ENCODE data around the gene CIRBP. TPM values are rescaled to one million over a fixed set of nuclear protein-coding genes. Genes with fewer than 3 reads are reported as not detected.

CIRBP gene
- total and polyA plus RNA-seq, 9 of the 15 experiments (the other 6 are each of a cell fraction or from before 2014, with no cell fraction given) = 20.5 to 327 (median 176) TPM

DNA sequence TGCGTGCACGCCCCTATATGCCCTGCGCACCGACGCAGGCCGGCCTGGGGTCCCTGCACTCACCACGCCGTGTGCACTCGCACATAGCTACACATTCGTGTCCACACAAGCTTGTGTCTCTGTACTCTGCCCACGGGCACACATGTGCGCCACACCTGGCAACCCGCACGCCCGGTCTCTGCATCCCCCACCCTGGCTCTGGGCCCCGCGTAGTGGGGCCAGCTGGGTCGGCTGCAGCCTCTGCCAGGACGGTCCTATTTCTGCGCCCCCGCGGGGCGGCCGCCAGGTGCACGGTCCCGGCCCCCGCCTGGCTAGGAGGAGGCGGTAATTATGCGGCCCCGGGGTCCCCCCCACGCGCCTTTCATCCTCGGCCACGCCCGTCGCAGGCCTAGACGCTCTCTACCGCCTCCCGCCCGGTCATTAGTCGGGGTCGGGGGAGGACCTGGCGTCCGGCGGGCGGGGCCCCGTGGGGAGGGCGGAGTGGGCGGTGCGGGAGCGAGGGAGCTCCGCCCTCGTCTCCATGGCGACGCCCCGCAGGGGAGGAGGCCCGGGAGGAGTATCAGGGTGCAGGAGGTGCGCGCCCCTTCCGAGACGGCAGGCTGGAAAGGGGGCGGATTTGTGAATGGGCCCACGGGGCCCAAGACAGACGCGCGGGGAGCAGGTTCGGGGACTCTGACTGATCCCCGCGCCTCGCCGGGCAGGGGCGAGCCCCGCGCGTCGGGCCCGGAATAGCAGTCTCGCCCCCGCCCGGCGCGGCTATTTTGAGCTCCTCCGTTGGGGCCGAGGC lies 2.8 kb upstream of the CIRBP start (continued):
- TF ChIP-seq, protein P1, sequence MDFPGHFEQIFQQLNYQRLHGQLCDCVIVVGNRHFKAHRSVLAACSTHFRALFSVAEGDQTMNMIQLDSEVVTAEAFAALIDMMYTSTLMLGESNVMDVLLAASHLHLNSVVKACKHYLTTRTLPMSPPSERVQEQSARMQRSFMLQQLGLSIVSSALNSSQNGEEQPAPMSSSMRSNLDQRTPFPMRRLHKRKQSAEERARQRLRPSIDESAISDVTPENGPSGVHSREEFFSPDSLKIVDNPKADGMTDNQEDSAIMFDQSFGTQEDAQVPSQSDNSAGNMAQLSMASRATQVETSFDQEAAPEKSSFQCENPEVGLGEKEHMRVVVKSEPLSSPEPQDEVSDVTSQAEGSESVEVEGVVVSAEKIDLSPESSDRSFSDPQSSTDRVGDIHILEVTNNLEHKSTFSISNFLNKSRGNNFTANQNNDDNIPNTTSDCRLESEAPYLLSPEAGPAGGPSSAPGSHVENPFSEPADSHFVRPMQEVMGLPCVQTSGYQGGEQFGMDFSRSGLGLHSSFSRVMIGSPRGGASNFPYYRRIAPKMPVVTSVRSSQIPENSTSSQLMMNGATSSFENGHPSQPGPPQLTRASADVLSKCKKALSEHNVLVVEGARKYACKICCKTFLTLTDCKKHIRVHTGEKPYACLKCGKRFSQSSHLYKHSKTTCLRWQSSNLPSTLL (IDR thresholded peaks at IDR 0.05) = no peak
- peak; percentile 53 for TF ChIP-seq JUND (IDR thresholded peaks at IDR 0.05; ENCODE audit: borderline replicate concordance, low read depth, low read length)
- no peak; the same call in 2 of the 3 replicates for TF ChIP-seq JUND (tag; IDR thresholded peaks at IDR 0.05; ENCODE audit: borderline replicate concordance, low read depth, low read length)
- TF ChIP-seq PHF8 (IDR thresholded peaks at IDR 0.05; ENCODE audit: borderline replicate concordance, low read length) = peak; percentile 19; the same call in 1 of the 2 replicates
- no peak for TF ChIP-seq SMAD3 (CRISPR knock-in tag; conservative IDR thresholded peaks at IDR 0.05)
- TF ChIP-seq ZBTB17 (CRISPR knock-in tag; IDR thresholded peaks at IDR 0.05) = 0 out of 2 replicates have a peak, but pooled peaks have one; percentile 55
- TF ChIP-seq SMAD2 (IDR thresholded peaks at IDR 0.05; ENCODE audit: low read depth, low read length) = no peak
- 0 out of 2 replicates have a peak, but pooled peaks have one; percentile 25 for TF ChIP-seq RFX7 (CRISPR knock-in tag; IDR thresholded peaks at IDR 0.05)
- TF ChIP-seq, protein P2, sequence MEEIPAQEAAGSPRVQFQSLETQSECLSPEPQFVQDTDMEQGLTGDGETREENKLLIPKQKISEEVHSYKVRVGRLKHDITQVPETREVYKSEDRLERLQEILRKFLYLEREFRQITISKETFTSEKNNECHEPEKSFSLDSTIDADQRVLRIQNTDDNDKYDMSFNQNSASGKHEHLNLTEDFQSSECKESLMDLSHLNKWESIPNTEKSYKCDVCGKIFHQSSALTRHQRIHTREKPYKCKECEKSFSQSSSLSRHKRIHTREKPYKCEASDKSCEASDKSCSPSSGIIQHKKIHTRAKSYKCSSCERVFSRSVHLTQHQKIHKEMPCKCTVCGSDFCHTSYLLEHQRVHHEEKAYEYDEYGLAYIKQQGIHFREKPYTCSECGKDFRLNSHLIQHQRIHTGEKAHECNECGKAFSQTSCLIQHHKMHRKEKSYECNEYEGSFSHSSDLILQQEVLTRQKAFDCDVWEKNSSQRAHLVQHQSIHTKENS (CRISPR knock-in tag; IDR thresholded peaks at IDR 0.05) = no peak
- peak; percentile 94 to 98 for TF ChIP-seq MAZ (CRISPR knock-in tag; conservative IDR thresholded peaks at IDR 0.05 in 1 of 2, IDR thresholded peaks at IDR 0.05 in 1 of 2)
- TF ChIP-seq, protein P3, sequence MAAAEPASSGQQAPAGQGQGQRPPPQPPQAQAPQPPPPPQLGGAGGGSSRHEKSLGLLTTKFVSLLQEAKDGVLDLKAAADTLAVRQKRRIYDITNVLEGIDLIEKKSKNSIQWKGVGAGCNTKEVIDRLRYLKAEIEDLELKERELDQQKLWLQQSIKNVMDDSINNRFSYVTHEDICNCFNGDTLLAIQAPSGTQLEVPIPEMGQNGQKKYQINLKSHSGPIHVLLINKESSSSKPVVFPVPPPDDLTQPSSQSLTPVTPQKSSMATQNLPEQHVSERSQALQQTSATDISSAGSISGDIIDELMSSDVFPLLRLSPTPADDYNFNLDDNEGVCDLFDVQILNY (CRISPR knock-in tag; IDR thresholded peaks at IDR 0.05) = 0 out of 2 replicates have a peak, but pooled peaks have one; percentile 67
- no peak for TF ChIP-seq ZZZ3 (IDR thresholded peaks at IDR 0.05)
- peak; percentile 89 for TF ChIP-seq EGR1 (conservative IDR thresholded peaks at IDR 0.05)
- no peak for TF ChIP-seq ZNF778 (CRISPR knock-in tag; IDR thresholded peaks at IDR 0.05)
- peak; percentile 16; the same call in 1 of the 2 replicates for TF ChIP-seq BHLHE40 (IDR thresholded peaks at IDR 0.05; ENCODE audit: low read length)
- TF ChIP-seq ZNF445 (CRISPR knock-in tag; IDR thresholded peaks at IDR 0.05; ENCODE audit: low read depth) = no peak
- TF ChIP-seq, protein P4, sequence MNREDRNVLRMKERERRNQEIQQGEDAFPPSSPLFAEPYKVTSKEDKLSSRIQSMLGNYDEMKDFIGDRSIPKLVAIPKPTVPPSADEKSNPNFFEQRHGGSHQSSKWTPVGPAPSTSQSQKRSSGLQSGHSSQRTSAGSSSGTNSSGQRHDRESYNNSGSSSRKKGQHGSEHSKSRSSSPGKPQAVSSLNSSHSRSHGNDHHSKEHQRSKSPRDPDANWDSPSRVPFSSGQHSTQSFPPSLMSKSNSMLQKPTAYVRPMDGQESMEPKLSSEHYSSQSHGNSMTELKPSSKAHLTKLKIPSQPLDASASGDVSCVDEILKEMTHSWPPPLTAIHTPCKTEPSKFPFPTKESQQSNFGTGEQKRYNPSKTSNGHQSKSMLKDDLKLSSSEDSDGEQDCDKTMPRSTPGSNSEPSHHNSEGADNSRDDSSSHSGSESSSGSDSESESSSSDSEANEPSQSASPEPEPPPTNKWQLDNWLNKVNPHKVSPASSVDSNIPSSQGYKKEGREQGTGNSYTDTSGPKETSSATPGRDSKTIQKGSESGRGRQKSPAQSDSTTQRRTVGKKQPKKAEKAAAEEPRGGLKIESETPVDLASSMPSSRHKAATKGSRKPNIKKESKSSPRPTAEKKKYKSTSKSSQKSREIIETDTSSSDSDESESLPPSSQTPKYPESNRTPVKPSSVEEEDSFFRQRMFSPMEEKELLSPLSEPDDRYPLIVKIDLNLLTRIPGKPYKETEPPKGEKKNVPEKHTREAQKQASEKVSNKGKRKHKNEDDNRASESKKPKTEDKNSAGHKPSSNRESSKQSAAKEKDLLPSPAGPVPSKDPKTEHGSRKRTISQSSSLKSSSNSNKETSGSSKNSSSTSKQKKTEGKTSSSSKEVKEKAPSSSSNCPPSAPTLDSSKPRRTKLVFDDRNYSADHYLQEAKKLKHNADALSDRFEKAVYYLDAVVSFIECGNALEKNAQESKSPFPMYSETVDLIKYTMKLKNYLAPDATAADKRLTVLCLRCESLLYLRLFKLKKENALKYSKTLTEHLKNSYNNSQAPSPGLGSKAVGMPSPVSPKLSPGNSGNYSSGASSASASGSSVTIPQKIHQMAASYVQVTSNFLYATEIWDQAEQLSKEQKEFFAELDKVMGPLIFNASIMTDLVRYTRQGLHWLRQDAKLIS (CRISPR knock-in tag; IDR thresholded peaks at IDR 0.05) = 0 out of 2 replicates have a peak, but pooled peaks have one; percentile 10

All from K562 (cell line).